HEK293T (cell line): Measurements from ENCODE around the gene SCYGR5.

ENCODE experiments used
- FOXK2 ChIP-seq: fragments of 450-650 bp; IDR thresholded peaks from 2 replicates; pipeline ENCODE4 v1.6.1; 2016; ENCODE audit warnings: mild to moderate bottlenecking
- LEF1 ChIP-seq: fragments of 450-650 bp; IDR thresholded peaks from 2 replicates; pipeline ENCODE4 v1.6.1; 2017; ENCODE audit warnings: mild to moderate bottlenecking, borderline replicate concordance
- TARDBP ChIP-seq: fragments of 450-650 bp; IDR thresholded peaks from 2 replicates; pipeline ENCODE4 v1.6.1; 2016
- TF ChIP-seq, protein P1 (sequence below): fragments of 450-650 bp; IDR thresholded peaks from 2 replicates; pipeline ENCODE4 v1.6.1; 2016

- no peak for TF ChIP-seq LEF1
- no peak for TF ChIP-seq FOXK2
- TF ChIP-seq TARDBP, result no peak
- TF ChIP-seq, protein P1, sequence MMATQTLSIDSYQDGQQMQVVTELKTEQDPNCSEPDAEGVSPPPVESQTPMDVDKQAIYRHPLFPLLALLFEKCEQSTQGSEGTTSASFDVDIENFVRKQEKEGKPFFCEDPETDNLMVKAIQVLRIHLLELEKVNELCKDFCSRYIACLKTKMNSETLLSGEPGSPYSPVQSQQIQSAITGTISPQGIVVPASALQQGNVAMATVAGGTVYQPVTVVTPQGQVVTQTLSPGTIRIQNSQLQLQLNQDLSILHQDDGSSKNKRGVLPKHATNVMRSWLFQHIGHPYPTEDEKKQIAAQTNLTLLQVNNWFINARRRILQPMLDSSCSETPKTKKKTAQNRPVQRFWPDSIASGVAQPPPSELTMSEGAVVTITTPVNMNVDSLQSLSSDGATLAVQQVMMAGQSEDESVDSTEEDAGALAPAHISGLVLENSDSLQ, result no peak
These were observed 49.9 kb downstream of the SCYGR5 start for GRCh38 chr2:227716501-227716900.
